ENCODE data around the gene CACNB2. TPM values are rescaled to one million over a fixed set of nuclear protein-coding genes. Genes with fewer than 3 reads are reported as not detected.

CACNB2 gene
- total RNA-seq, 1 donor, result 2.1 TPM

GRCh38 chr10:18290651-18291313 lies 150.6 kb downstream of the CACNB2 start:
- no peak for DNase-seq (ENCODE audit: low read depth)
- TF ChIP-seq CTCF (IDR thresholded peaks at IDR 0.05; ENCODE audit: insufficient read depth, low read length), result no peak
- no peak overlapping the region for H3K4me3 ChIP-seq (ENCODE audit: low read depth, low read length)

DNA sequence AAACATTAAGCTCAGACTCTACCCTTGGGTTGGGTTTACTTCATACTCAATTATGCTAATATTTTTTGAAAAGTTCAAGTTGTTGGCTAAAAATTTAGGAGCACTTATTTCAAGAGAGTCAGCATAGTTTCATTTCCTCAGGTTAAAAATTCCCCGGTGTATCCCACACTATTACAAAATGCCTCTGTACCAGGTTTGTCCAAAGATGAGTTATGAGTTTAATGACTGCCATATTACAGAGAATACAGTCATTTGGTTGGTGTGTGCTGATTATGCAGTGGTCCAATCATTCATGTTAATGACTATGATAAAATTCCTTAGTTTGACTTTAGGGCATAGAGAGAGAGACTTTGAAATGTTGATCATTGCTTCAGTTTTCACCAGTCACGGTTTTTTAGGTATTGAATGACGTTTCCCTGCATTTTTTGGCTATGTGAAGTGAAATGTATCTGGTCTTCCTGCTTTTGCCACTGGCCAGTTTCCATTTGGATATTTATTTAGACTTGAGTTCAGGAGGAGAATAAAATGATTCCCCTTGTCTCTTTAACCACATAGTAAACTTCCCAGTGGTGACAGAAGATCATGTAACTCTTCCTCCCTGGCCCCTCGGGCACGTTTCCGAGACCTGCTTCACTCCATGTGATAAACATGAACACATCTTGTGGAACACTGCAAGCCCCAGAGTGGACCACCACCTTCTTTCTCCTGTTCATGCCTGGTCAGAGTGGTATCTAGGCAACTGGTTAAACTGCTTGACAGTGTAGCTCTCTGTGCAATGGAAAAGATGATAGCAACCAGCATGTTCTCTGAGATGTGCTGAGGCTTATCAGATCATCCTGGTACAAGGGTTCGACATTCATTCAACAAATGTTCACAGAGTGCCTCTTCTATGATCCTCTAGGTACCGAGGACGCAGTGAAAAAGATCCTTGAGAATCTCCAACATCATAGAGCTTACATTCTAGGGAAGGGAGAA lies 153.6 kb downstream of the CACNB2 start:
- DNase-seq (ENCODE audit: low read depth), result no peak
- H3K4me3 ChIP-seq (ENCODE audit: low read depth, low read length), result no peak overlapping the region
- no peak for TF ChIP-seq CTCF (IDR thresholded peaks at IDR 0.05; ENCODE audit: insufficient read depth, low read length)

DNA sequence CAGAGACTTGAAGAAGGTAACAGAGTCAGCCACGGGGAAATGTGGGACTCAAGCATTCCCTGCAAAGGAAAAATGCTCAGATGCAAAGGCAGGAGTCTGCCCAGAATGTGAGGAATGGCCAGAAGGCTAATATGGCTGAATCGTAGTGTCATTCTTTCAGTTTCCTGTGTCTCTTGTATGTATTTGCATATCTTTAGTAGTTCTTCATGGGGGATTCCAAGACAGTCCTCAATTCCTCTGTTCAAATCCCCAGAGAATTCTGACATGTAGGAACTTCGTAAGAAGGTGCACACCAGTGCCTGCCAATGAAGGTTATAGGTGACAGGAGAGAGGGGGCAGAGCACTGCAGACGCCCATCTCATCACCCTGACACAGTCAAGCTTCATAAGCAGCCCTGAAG lies 154.4 kb downstream of the CACNB2 start:
- TF ChIP-seq CTCF (IDR thresholded peaks at IDR 0.05; ENCODE audit: insufficient read depth, low read length), result no peak
- no peak for DNase-seq (ENCODE audit: low read depth)
- H3K4me3 ChIP-seq (ENCODE audit: low read depth, low read length), result no peak overlapping the region

DNA sequence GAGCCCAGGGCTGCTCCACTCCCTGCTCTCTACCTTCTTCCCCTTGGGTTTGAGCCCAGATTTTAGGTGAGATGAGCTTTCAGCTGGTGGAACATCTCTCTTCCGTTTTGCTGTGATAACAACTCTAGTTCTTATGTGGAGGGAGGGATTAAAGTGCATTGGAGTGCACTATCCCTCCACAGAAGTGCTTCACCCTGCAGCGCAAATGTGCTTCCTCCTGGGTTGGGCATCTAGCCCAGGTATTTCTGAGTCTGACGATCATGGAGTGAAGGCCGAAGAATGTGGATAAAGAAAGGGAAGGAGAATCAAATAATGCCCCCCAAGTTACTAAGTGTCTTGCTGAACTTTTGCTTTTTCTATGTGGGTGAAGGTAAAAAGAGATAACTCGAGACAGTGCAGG lies 157.4 kb downstream of the CACNB2 start:
- DNase-seq (ENCODE audit: low read depth), result no peak
- H3K4me3 ChIP-seq (ENCODE audit: low read depth, low read length), result no peak overlapping the region
- TF ChIP-seq CTCF (IDR thresholded peaks at IDR 0.05; ENCODE audit: insufficient read depth, low read length), result no peak

GRCh38 chr10:18298256-18298655 lies 158.0 kb downstream of the CACNB2 start:
- H3K4me3 ChIP-seq (ENCODE audit: low read depth, low read length), result no peak overlapping the region
- TF ChIP-seq CTCF (IDR thresholded peaks at IDR 0.05; ENCODE audit: insufficient read depth, low read length), result no peak

GRCh38 chr10:18303851-18304801 lies 163.9 kb downstream of the CACNB2 start:
- no peak for DNase-seq (ENCODE audit: low read depth)
- no peak overlapping the region for H3K4me3 ChIP-seq (ENCODE audit: low read depth, low read length)
- no peak for TF ChIP-seq CTCF (IDR thresholded peaks at IDR 0.05; ENCODE audit: insufficient read depth, low read length)

More at GRCh38 chr10:18298256-18298655, 158.0 kb downstream of the CACNB2 start:
- DNase-seq (ENCODE audit: low read depth), result no peak

All from fibroblast of the aortic adventitia (primary cell).